DMS153 treated with DMSO at 0.1 percent for 48 hours (cell line): ENCODE data around the gene AIDA.
"Not testable (repeated sequence)": the region's sequence is repeated elsewhere in the genome, so short reads cannot be mapped to it uniquely, and the experiment has no call there.

Experiments used
- DNase-seq: peaks from one replicate; lab custom pipeline; 2025; ENCODE audit not compliant: unreplicated experiment; lab: John Stamatoyannopoulos, UW

AIDA gene

GRCh38 chr1:222712253-222713090 lies at the start of gene AIDA, which contains the start of gene BROX:
TSS of gene AIDA (minus strand) at chr1:222712491. CDS start at chr1:222712317, 174 bp downstream.
TSS of gene BROX (plus strand) at chr1:222712564. CDS start at chr1:222715700, 3,136 bp downstream.
- peak; percentile 97 for DNase-seq

- DNase-seq, result no peak
Measured at GRCh38 chr1:222761083-222761482, 48.8 kb upstream of the AIDA start.

GRCh38 chr1:222759451-222760035 lies 47.3 kb upstream of the AIDA start:
- no peak for DNase-seq

GRCh38 chr1:222757646-222758268 lies 45.5 kb upstream of the AIDA start:
- no peak for DNase-seq

- no peak for DNase-seq
Measured at GRCh38 chr1:222754366-222755139, 42.3 kb upstream of the AIDA start.

GRCh38 chr1:222751255-222751654 lies 39.0 kb upstream of the AIDA start:
- DNase-seq, result no peak

GRCh38 chr1:222750651-222751050 lies 38.4 kb upstream of the AIDA start:
- DNase-seq, result no peak

- no peak for DNase-seq
Measured at GRCh38 chr1:222749927-222750326, 37.6 kb upstream of the AIDA start.

GRCh38 chr1:222741630-222742457 lies 29.6 kb upstream of the AIDA start:
- not testable (repeated sequence) for DNase-seq

- no peak for DNase-seq
Measured at GRCh38 chr1:222739929-222740328, 27.6 kb upstream of the AIDA start.

- no peak for DNase-seq
Measured at GRCh38 chr1:222739465-222739864, 27.2 kb upstream of the AIDA start.

- DNase-seq, result no peak
Measured at GRCh38 chr1:222736972-222737371, 24.7 kb upstream of the AIDA start, which contains the start of gene FAM177B. TSS of gene FAM177B (plus strand) at chr1:222737202. CDS start at chr1:222746546, 9,344 bp downstream.

- DNase-seq, result no peak
Measured at GRCh38 chr1:222736470-222736869, 24.2 kb upstream of the AIDA start.

- DNase-seq, result no peak
Measured at GRCh38 chr1:222734740-222735139, 22.4 kb upstream of the AIDA start.

- no peak for DNase-seq
Measured at GRCh38 chr1:222732216-222733159, 20.2 kb upstream of the AIDA start.

GRCh38 chr1:222730866-222731265 lies 18.6 kb upstream of the AIDA start:
- no peak for DNase-seq

- DNase-seq, result no peak
Measured at GRCh38 chr1:222728746-222729145, 16.5 kb upstream of the AIDA start.

GRCh38 chr1:222716393-222716792 lies 4.1 kb upstream of the AIDA start:
- DNase-seq, result no peak
